ENCODE measurements around the gene CD2. TPM values are rescaled to one million over a fixed set of nuclear protein-coding genes. Genes with fewer than 3 reads are reported as not detected.

The CD2 gene
- total RNA-seq, 6 experiments from 2014 or later: 0.13 to 1.5 (median 0.66) TPM

GRCh38 chr1:116739371-116740012, 14.7 kb upstream of the CD2 start:
- ATAC-seq: no peak
- Histone ChIP-seq H3K27ac (no peak overlapping the region), H3K9me3 (peaks cover 0 to 8% (median 0%) of the 10 kb centered on the region in 4 donors), H3K4me1 (no peaks in the 10 kb centered on the region), H3K4me3 (no peak overlapping the region), H3K27me3 (no peaks in the 10 kb centered on the region), H3K36me3 (no peaks in the 10 kb centered on the region)
- intact Hi-C loops (cut with DNase I): loop anchor here (5.0 to 10.0 kb wide), 2 partner anchors 65 to 313 kb away; no protein-coding TSS in a partner anchor
- no peak for TF ChIP-seq POLR2A (IDR thresholded peaks at IDR 0.05)
- TF ChIP-seq, protein P1, sequence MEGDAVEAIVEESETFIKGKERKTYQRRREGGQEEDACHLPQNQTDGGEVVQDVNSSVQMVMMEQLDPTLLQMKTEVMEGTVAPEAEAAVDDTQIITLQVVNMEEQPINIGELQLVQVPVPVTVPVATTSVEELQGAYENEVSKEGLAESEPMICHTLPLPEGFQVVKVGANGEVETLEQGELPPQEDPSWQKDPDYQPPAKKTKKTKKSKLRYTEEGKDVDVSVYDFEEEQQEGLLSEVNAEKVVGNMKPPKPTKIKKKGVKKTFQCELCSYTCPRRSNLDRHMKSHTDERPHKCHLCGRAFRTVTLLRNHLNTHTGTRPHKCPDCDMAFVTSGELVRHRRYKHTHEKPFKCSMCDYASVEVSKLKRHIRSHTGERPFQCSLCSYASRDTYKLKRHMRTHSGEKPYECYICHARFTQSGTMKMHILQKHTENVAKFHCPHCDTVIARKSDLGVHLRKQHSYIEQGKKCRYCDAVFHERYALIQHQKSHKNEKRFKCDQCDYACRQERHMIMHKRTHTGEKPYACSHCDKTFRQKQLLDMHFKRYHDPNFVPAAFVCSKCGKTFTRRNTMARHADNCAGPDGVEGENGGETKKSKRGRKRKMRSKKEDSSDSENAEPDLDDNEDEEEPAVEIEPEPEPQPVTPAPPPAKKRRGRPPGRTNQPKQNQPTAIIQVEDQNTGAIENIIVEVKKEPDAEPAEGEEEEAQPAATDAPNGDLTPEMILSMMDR (IDR thresholded peaks at IDR 0.05): no peak
- WGBS (ENCODE audit: insufficient coverage, low coverage, low lambda C conversion rate, missing lambda C conversion rate): 70% methylated on average over 4 of the region's 7 CpGs
- DNase-seq: no peak

DNA sequence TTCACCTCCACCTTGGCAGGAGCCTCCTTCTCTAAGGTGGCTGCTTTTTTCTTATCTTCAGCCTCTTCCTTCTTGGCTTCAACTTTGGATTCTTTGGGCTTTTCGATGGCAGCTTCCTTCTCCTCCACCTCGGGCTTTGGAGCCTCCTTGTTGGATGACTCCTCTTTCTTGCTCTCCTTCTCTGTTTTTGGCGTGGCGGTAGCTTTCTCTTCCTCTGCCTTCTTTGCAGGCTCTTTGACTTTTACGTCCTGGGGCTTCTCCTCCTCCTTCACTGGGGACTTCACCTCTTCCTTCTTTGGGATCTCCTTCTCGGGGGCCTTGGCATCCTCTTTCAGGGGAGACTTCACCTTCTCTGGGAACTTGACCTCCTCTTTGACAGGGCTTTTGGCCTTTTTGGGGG, 13.9 kb upstream of the CD2 start:
- intact Hi-C loops (cut with DNase I): loop anchor here in 1 of 2 donors (10.0 kb wide), 1 partner anchor 65 kb away; no protein-coding TSS in a partner anchor
- H3K27ac ChIP-seq: no peak overlapping the region
- 80% methylated on average over 6 of the region's 6 CpGs for WGBS (ENCODE audit: insufficient coverage, low coverage, low lambda C conversion rate, missing lambda C conversion rate)
- H3K9me3 ChIP-seq: peaks cover 0 to 8% (median 0%) of the 10 kb centered on the region in 4 donors
- H3K36me3 ChIP-seq: no peaks in the 10 kb centered on the region
- H3K4me1 ChIP-seq: no peaks in the 10 kb centered on the region
- H3K27me3 ChIP-seq: no peaks in the 10 kb centered on the region
- TF ChIP-seq, protein P1 (IDR thresholded peaks at IDR 0.05): no peak
- no peak for TF ChIP-seq POLR2A (IDR thresholded peaks at IDR 0.05)
- DNase-seq (no peak), ATAC-seq (no peak)
- H3K4me3 ChIP-seq: no peak overlapping the region

- 40% methylated on average over 1 of the region's 2 CpGs for WGBS (ENCODE audit: insufficient coverage, low coverage, low lambda C conversion rate, missing lambda C conversion rate)
- peak in 3 of 4 donors; percentile 30 to 52 (median 37) for ATAC-seq
- Histone ChIP-seq H3K4me1 (no peaks in the 10 kb centered on the region), H3K27ac (no peak overlapping the region), H3K36me3 (no peaks in the 10 kb centered on the region), H3K4me3 (no peak overlapping the region), H3K27me3 (no peaks in the 10 kb centered on the region), H3K9me3 (peaks cover 0 to 8% (median 0%) of the 10 kb centered on the region in 4 donors)
- DNase-seq: no peak
- intact Hi-C loops (cut with DNase I): loop anchor here in 1 of 2 donors (10.0 kb wide), 1 partner anchor 64 kb away; no protein-coding TSS in a partner anchor
- TF ChIP-seq POLR2A (IDR thresholded peaks at IDR 0.05): no peak
- TF ChIP-seq, protein P1 (IDR thresholded peaks at IDR 0.05): no peak
These were observed 13.5 kb upstream of the CD2 start for GRCh38 chr1:116740746-116741145.

GRCh38 chr1:116741836-116742565, 12.2 kb upstream of the CD2 start:
- no peaks in the 10 kb centered on the region for H3K36me3 ChIP-seq
- ATAC-seq: no peak
- TF ChIP-seq, protein P1 (IDR thresholded peaks at IDR 0.05): no peak
- no peak for TF ChIP-seq POLR2A (IDR thresholded peaks at IDR 0.05)
- peaks cover 0 to 8% (median 0%) of the 10 kb centered on the region in 4 donors for H3K9me3 ChIP-seq
- no peak overlapping the region for H3K4me3 ChIP-seq
- no peak overlapping the region for H3K27ac ChIP-seq
- H3K27me3 ChIP-seq: no peaks in the 10 kb centered on the region
- DNase-seq: no peak
- 97% methylated on average over 12 of the region's 42 CpGs for WGBS (ENCODE audit: insufficient coverage, low coverage, low lambda C conversion rate, missing lambda C conversion rate)
- intact Hi-C loops (cut with DNase I): loop anchor here in 1 of 2 donors (10.0 kb wide), 1 partner anchor 63 kb away; no protein-coding TSS in a partner anchor
- H3K4me1 ChIP-seq: no peaks in the 10 kb centered on the region
